HepG2 (cell line): ENCODE measurements around the gene ZNF277. TPM values are rescaled to one million over a fixed set of nuclear protein-coding genes. Genes with fewer than 3 reads are reported as not detected.

Source experiments
- ARID5B ChIP-seq: IDR thresholded peaks from 2 replicates; pipeline ENCODE4 v1.4.0; 2020; ENCODE audit warnings: mild to moderate bottlenecking, missing genetic modification reagents
- ELF3 ChIP-seq: IDR thresholded peaks from 2 replicates; pipeline ENCODE4 v1.6.1; 2016; ENCODE audit warnings: missing genetic modification reagents, missing compliant biosample characterization
- FOXA1 ChIP-seq, 2 experiments: fragments of 450-650 bp in 1 of 2; sonication (generic) in 1 of 2; formaldehyde crosslinking in 1 of 2; IDR thresholded peaks; 2 replicates each; pipeline versions ENCODE4 v1.4.0 to v1.6.1; 2016 to 2020; ENCODE audit warnings: missing genetic modification reagents in 1 of 2
- FOXP4 ChIP-seq: sonication (generic); formaldehyde crosslinking; IDR thresholded peaks from 2 replicates; pipeline ENCODE4 v1.4.0; 2020; ENCODE audit warnings: missing genetic modification reagents
- HNF4A ChIP-seq: sonication (generic); formaldehyde crosslinking; IDR thresholded peaks from 2 replicates; pipeline ENCODE4 v1.4.0; 2020; ENCODE audit warnings: missing genetic modification reagents
- NCOA2 ChIP-seq: sonication (generic); formaldehyde crosslinking; IDR thresholded peaks from 2 replicates; pipeline ENCODE4 v1.8.0; 2022; ENCODE audit warnings: inconsistent platforms
- NFKBIZ ChIP-seq: IDR thresholded peaks from 2 replicates; pipeline ENCODE4 v1.6.1; 2018; ENCODE audit warnings: missing genetic modification reagents, missing compliant biosample characterization
- SOX13 ChIP-seq, 3 experiments: fragments of 450-650 bp in 1 of 3; sonication (generic) in 1 of 3; formaldehyde crosslinking in 1 of 3; IDR thresholded peaks in 2 of 3; conservative IDR thresholded peaks in 1 of 3; 2 replicates each; pipeline versions ENCODE4 v1.5.0 to v1.6.1; 2016 to 2020; ENCODE audit warnings: antibody characterized with exemption in 1 of 3, mild to moderate bottlenecking in 1 of 3, missing compliant biosample characterization in 1 of 3, missing genetic modification reagents in 1 of 3, moderate library complexity in 1 of 3
- SOX5 ChIP-seq: IDR thresholded peaks from 2 replicates; pipeline ENCODE4 v1.6.1; 2016; ENCODE audit warnings: borderline replicate concordance
- TBL1XR1 ChIP-seq: fragments of 150-350 bp; IDR thresholded peaks from 2 replicates; pipeline ENCODE4 v1.6.1; 2014; ENCODE audit warnings: borderline replicate concordance, low read length; ENCODE audit not compliant: partially characterized antibody
- TCF7L2 ChIP-seq: IDR thresholded peaks from 2 replicates; pipeline ENCODE4 v1.6.1; 2011; ENCODE audit warnings: mild to moderate bottlenecking, low read depth, low read length, moderate library complexity
- ZBTB37 ChIP-seq: sonication (generic); formaldehyde crosslinking; IDR thresholded peaks from 2 replicates; pipeline ENCODE4 v1.4.0; 2020; ENCODE audit warnings: mild to moderate bottlenecking, missing genetic modification reagents
- ZBTB42 ChIP-seq: sonication (generic); formaldehyde crosslinking; IDR thresholded peaks from 2 replicates; pipeline ENCODE4 v1.5.0; 2020; ENCODE audit warnings: mild to moderate bottlenecking, missing genetic modification reagents
- ZBTB43 ChIP-seq: sonication (generic); formaldehyde crosslinking; conservative IDR thresholded peaks from 2 replicates; pipeline ENCODE4 v1.4.0; 2020; ENCODE audit warnings: missing genetic modification reagents
- ZFP1 ChIP-seq: IDR thresholded peaks from 2 replicates; pipeline ENCODE4 v1.6.1; 2016
- ZNF101 ChIP-seq: sonication (generic); formaldehyde crosslinking; IDR thresholded peaks from 2 replicates; pipeline ENCODE4 v1.4.0; 2020; ENCODE audit warnings: mild to moderate bottlenecking, low read depth, missing genetic modification reagents, borderline replicate concordance
- ZNF3 ChIP-seq: IDR thresholded peaks from 2 replicates; pipeline ENCODE4 v1.7.0; 2017; ENCODE audit warnings: inconsistent platforms
- ZNF33B ChIP-seq: sonication (generic); formaldehyde crosslinking; IDR thresholded peaks from 2 replicates; pipeline ENCODE4 v1.5.1; 2020; ENCODE audit warnings: mild to moderate bottlenecking, missing genetic modification reagents
- ZNF75D ChIP-seq: sonication (generic); formaldehyde crosslinking; IDR thresholded peaks from 2 replicates; pipeline ENCODE4 v1.8.1; 2023; ENCODE audit warnings: missing genetic modification reagents, mild to moderate bottlenecking, borderline replicate concordance
- ZNF770 ChIP-seq: sonication (generic); formaldehyde crosslinking; IDR thresholded peaks from 2 replicates; pipeline ENCODE4 v1.5.0; 2020; ENCODE audit warnings: mild to moderate bottlenecking, missing genetic modification reagents
- polyA plus RNA-seq, 8 experiments: library from polyadenylated mRNA; depleted of rRNA in 3 of 8; stranded (reverse) in 7 of 8; unstranded in 1 of 8; fragments of >200 nt; fragmentation: Illumina TruSeq in 4 of 8; extraction: Trizol in 4 of 8; gene quantifications; 2 replicates each; pipeline versions ENCODE4 v1.2.1 to v1.2.3, GENCODE V29; 2011 to 2016; ENCODE audit warnings: low read depth in 4 of 8, missing spikeins in 1 of 8, mixed read lengths in 1 of 8; ENCODE audit not compliant: insufficient read depth in 1 of 8
- total RNA-seq, 5 experiments: library from RNA; depleted of rRNA; stranded (reverse); fragments of >200 nt; fragmentation: Illumina TruSeq; extraction: Trizol; gene quantifications; 2 replicates each; pipeline ENCODE4 v1.2.3, GENCODE V29; 2016; ENCODE audit warnings: low read depth in 1 of 5

The ZNF277 gene
- total and polyA plus RNA-seq, 2 of the 13 experiments (the other 11 are each of a cell fraction or from before 2014, with no cell fraction given) = 29.1 to 30.1 TPM

DNA sequence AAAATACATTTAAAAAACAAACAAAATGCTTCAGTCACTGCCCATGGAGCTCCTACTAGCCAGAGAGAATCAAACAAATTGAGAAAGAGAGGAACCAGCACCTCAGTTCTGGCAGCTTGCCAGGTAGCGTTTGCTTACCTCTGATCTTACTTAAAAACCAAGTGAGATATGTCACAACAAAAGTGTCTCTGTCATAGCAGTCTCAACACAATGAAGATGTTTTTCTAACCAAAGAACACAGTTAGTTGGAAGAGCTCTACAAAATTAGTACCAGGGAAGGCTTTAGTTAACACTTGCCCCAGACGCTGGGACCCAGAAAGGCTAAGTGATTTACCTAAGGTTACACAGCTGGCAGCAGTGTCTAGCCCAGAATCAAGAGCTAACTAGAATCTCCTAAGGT lies 3.7 kb upstream of the ZNF277 start (continued):
- TF ChIP-seq ARID5B (peak; percentile 81), SOX5 (CRISPR knock-in tag) (peak; percentile 73; the same call in 1 of the 2 replicates), ZBTB42 (no peak), NCOA2 (peak; percentile 43; the same call in 1 of the 2 replicates), ZNF75D (CRISPR knock-in tag) (no peak), TCF7L2 (no peak), HNF4A (CRISPR knock-in tag) (no peak), ZNF3 (CRISPR knock-in tag) (0 out of 2 replicates have a peak, but pooled peaks have one; percentile 49), ZNF33B (CRISPR knock-in tag) (no peak), ZNF770 (CRISPR knock-in tag) (no peak), ZFP1 (CRISPR knock-in tag) (no peak), ZNF101 (no peak), ZBTB37 (no peak), FOXP4 (CRISPR knock-in tag) (0 out of 2 replicates have a peak, but pooled peaks have one; percentile 29), ELF3 (CRISPR knock-in tag) (peak; percentile 36; the same call in 1 of the 2 replicates), FOXA1 (IDR thresholded peaks at IDR 0.05) (no peak), FOXA1 (CRISPR knock-in tag; IDR thresholded peaks at IDR 0.05) (0 out of 2 replicates have a peak, but pooled peaks have one; percentile 2), ZBTB43 (0 out of 2 replicates have a peak, but pooled peaks have one; percentile 33), NFKBIZ (CRISPR knock-in tag) (no peak), TBL1XR1 (no peak), SOX13 (IDR thresholded peaks at IDR 0.05) (no peak), SOX13 (CRISPR knock-in tag; conservative IDR thresholded peaks at IDR 0.05 in 1 of 2, IDR thresholded peaks at IDR 0.05 in 1 of 2) (peak in 1 of 2 experiments; percentile 73; a peak in 2 of 4 replicates)
